Neuron (in vitro differentiated cells): Measurements from ENCODE around the gene MSL2.
"Not testable (repeated sequence)": the region's sequence is repeated elsewhere in the genome, so short reads cannot be mapped to it uniquely, and the experiment has no call there.

Experiments
- H2AFZ ChIP-seq: one replicate; pipeline ENCODE4 v1.6.1; 2013; ENCODE audit warnings: low read depth, mild to moderate bottlenecking, inconsistent platforms, low read length, moderate library complexity
- H3K27me3 ChIP-seq: one replicate; pipeline ENCODE4 v1.6.1; 2013; ENCODE audit warnings: low read length; ENCODE audit not compliant: insufficient read depth
- H3K36me3 ChIP-seq: one replicate; pipeline ENCODE4 v1.6.1; 2013; ENCODE audit warnings: low read length; ENCODE audit not compliant: insufficient read depth
- H3K4me1 ChIP-seq: one replicate; pipeline ENCODE4 v1.6.1; 2013; ENCODE audit warnings: low read length; ENCODE audit not compliant: insufficient read depth
- H3K4me3 ChIP-seq: 2 replicates; pipeline ENCODE4 v1.5.1; 2013; ENCODE audit warnings: mild to moderate bottlenecking, low read length, moderate library complexity
- H3K9me3 ChIP-seq: one replicate; pipeline ENCODE4 v1.6.1; 2013; ENCODE audit warnings: low read length

MSL2 gene

DNA sequence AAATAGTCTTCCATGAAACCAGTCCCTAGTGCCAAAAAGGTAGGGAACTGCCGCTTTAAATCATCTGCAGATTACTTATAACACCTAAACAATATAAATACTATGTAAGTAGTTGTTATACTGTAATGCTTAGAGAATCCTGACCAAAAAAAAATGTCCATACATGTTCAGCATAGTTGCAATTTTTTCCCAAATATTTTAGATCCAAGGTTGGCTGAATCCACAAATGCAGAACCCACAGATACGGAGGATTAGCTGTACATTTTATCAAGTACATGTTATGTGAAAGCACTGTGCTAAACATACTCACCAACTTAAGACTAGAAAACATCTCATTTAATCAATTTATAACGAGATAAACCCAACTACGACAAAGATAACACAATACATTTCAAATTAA, 9.3 kb downstream of the MSL2 start:
- peaks cover 3% of the 10 kb centered on the region for H3K4me1 ChIP-seq
- no peaks in the 10 kb centered on the region for H3K27me3 ChIP-seq
- H3K4me3 ChIP-seq = no peak overlapping the region
- H2AFZ ChIP-seq = no peak overlapping the region
- H3K36me3 ChIP-seq = no peaks in the 10 kb centered on the region
- no peaks in the 10 kb centered on the region for H3K9me3 ChIP-seq

- H3K4me1 ChIP-seq = no peaks in the 10 kb centered on the region
- H3K36me3 ChIP-seq = no peaks in the 10 kb centered on the region
- H3K9me3 ChIP-seq = no peaks in the 10 kb centered on the region
- H3K4me3 ChIP-seq = no peak overlapping the region
- H3K27me3 ChIP-seq = no peaks in the 10 kb centered on the region
- H2AFZ ChIP-seq = no peak overlapping the region
Observed at GRCh38 chr3:136186344-136186743, 9.8 kb downstream of the MSL2 start.

- H3K36me3 ChIP-seq = no peaks in the 10 kb centered on the region
- H2AFZ ChIP-seq = no peak overlapping the region
- no peak overlapping the region for H3K4me3 ChIP-seq
- no peaks in the 10 kb centered on the region for H3K4me1 ChIP-seq
- H3K27me3 ChIP-seq = no peaks in the 10 kb centered on the region
- no peaks in the 10 kb centered on the region for H3K9me3 ChIP-seq
Observed at GRCh38 chr3:136184703-136185102, 11.4 kb downstream of the MSL2 start.

DNA sequence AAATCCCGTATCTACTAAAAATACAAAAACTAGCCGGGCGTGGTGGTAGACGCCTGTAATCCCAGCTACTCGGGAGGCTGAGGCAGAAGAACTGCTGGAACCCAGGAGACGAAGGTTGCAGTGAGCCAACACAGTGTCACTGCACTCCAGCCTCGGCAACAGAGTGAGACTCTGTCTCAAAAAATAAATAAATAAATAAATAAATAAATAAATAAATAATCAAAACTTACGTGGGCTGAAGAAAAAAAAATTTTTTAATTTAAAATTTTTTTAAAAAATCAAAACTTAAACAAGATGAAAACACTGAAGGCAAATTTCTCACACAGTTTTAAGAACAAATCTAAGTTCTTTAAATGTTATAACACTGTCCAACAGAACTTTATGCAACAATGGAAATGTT, 14.4 kb downstream of the MSL2 start:
- H3K4me3 ChIP-seq = no peak overlapping the region
- no peaks in the 10 kb centered on the region for H3K27me3 ChIP-seq
- H3K36me3 ChIP-seq = no peaks in the 10 kb centered on the region
- H2AFZ ChIP-seq = no peak overlapping the region
- H3K9me3 ChIP-seq = no peaks in the 10 kb centered on the region
- no peaks in the 10 kb centered on the region for H3K4me1 ChIP-seq

- Histone ChIP-seq H3K27me3 (no peaks in the 10 kb centered on the region), H3K9me3 (no peaks in the 10 kb centered on the region), H3K4me1 (no peaks in the 10 kb centered on the region), H2AFZ (no peak overlapping the region), H3K36me3 (no peaks in the 10 kb centered on the region), H3K4me3 (no peak overlapping the region)
Observed at GRCh38 chr3:136177876-136178275, 18.3 kb downstream of the MSL2 start.

DNA sequence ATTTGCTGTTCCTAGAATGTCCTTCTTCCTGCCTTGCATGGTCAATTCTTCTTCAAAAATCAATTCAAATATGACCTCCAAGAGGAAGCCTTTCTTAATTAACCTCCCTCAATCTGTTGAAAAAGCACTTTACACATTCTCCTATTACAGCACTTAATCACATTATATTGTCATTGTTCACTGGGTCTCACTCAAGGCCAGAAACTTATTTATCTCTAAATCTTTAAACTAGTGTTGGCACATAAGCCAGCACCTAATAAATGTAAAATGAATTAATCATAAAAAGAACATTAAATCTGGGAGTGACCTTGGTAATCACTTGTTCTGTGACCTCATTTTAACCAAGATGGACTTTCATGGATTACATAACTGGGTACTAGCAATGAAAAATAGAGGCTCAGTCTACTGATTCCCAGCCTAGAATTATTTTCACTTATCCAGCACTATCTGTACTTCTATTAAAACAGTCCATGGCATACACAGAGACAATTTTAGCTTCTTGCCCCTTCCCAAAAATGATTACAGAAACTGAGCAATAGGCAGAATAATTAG, 22.1 kb downstream of the MSL2 start:
- no peaks in the 10 kb centered on the region for H3K36me3 ChIP-seq
- H3K4me1 ChIP-seq = no peaks in the 10 kb centered on the region
- no peak overlapping the region for H3K4me3 ChIP-seq
- no peaks in the 10 kb centered on the region for H3K9me3 ChIP-seq
- H2AFZ ChIP-seq = no peak overlapping the region
- H3K27me3 ChIP-seq = no peaks in the 10 kb centered on the region

DNA sequence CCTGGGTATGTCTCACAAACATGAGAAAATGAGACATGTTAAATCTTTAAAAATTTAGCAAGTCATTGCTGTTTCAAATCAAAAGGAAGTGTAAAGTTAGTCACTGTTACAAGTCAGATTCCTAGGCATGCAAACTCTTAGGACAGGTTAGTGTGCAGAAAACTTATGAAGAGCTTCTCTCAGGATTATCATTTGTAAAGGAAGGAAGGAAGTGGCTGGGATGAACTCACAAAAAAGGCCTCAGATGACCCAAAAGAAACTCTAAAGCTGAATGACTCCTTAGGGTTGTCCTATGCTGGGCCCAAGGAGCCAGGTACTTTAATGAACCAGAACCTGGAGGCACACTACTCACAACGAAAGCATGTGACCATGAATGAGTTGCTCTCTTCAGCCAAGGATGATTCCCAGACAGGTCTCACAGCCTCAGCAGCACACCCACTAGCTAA, 25.0 kb downstream of the MSL2 start:
- Histone ChIP-seq H3K36me3 (no peaks in the 10 kb centered on the region), H2AFZ (no peak overlapping the region), H3K9me3 (no peaks in the 10 kb centered on the region), H3K4me3 (no peak overlapping the region), H3K27me3 (no peaks in the 10 kb centered on the region), H3K4me1 (no peaks in the 10 kb centered on the region)

GRCh38 chr3:136168236-136168635, 27.9 kb downstream of the MSL2 start:
- not testable (repeated sequence) for H3K4me1 ChIP-seq, H3K27me3 ChIP-seq, H3K36me3 ChIP-seq, H3K9me3 ChIP-seq, H3K4me3 ChIP-seq, H2AFZ ChIP-seq

- Histone ChIP-seq H2AFZ (no peak overlapping the region), H3K4me1 (peaks cover 5% of the 10 kb centered on the region), H3K9me3 (no peaks in the 10 kb centered on the region), H3K4me3 (no peak overlapping the region), H3K27me3 (no peaks in the 10 kb centered on the region), H3K36me3 (no peaks in the 10 kb centered on the region)
Observed at GRCh38 chr3:136166507-136166906, 29.6 kb downstream of the MSL2 start.

DNA sequence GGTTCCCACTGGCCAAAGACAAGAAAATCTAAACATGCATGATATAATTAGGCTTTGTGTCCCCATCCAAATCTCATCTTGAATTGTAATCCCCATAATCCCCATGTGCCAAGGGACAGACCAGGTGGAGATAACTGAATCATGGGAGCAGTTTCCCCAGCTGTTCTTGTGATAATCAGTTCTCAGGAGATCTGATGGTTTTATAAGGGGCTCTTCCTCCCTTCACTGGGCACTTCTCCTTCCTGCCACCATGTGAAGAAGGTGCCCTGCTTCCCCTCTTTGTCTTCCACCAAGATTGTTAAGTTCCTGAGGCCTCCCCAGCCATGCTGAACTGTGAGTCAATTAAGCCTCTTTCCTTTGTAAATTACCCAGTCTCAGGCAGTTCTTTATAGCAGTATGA, 32.5 kb downstream of the MSL2 start:
- H3K36me3 ChIP-seq, H2AFZ ChIP-seq, H3K27me3 ChIP-seq, H3K4me3 ChIP-seq, H3K4me1 ChIP-seq, H3K9me3 ChIP-seq: not testable (repeated sequence)

GRCh38 chr3:136162322-136162721, 33.8 kb downstream of the MSL2 start:
- Histone ChIP-seq H2AFZ (no peak overlapping the region), H3K27me3 (no peaks in the 10 kb centered on the region), H3K9me3 (no peaks in the 10 kb centered on the region), H3K4me3 (no peak overlapping the region), H3K4me1 (peaks cover 5% of the 10 kb centered on the region), H3K36me3 (no peaks in the 10 kb centered on the region)

GRCh38 chr3:136161516-136161915, 34.6 kb downstream of the MSL2 start:
- no peaks in the 10 kb centered on the region for H3K27me3 ChIP-seq

GRCh38 chr3:136152963-136153362, 43.2 kb downstream of the MSL2 start:
- H3K4me3 ChIP-seq = no peak overlapping the region
- no peak overlapping the region for H2AFZ ChIP-seq
- peaks cover 3% of the 10 kb centered on the region for H3K9me3 ChIP-seq
- H3K27me3 ChIP-seq = no peaks in the 10 kb centered on the region
- no peaks in the 10 kb centered on the region for H3K4me1 ChIP-seq
- H3K36me3 ChIP-seq = peaks cover 24% of the 10 kb centered on the region

More at GRCh38 chr3:136161516-136161915, 34.6 kb downstream of the MSL2 start:
- H3K9me3 ChIP-seq = no peaks in the 10 kb centered on the region
- peaks cover 5% of the 10 kb centered on the region for H3K4me1 ChIP-seq
- no peak overlapping the region for H3K4me3 ChIP-seq
- H3K36me3 ChIP-seq = no peaks in the 10 kb centered on the region
- no peak overlapping the region for H2AFZ ChIP-seq

DNA sequence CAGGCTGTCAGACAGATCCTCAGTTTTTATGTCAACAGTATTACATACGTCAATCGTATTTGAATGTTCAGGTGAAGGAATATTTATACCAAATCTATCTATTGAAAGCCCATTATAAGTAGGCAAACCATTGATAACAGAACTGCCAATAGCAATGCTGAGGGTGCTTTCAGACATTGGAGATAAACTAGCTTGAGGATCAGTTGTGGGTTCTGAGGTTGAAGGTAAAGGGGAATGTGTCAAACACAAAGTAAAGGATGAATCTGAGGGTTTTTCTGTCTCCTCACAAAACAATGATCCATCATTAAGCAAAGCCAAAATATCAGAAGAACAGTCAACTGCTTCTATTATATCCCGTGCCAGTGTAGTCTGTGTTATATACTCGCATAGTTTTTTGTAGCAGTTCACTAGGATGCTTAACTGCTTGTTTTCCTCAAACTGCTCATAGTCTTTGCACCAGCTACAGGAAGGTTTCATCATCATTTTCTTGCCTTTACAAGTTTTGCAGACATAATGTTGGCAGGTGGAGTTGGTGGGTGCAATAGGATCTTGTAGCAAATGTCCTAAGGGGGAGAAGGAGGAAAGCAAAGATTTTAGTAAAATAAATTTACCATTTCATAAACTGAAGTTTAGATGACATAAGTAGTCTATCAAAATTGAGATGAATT, 43.8 kb downstream of the MSL2 start:
- Histone ChIP-seq H3K36me3 (peaks cover 28% of the 10 kb centered on the region), H3K4me3 (no peak overlapping the region), H3K9me3 (peaks cover 3% of the 10 kb centered on the region), H2AFZ (no peak overlapping the region), H3K27me3 (no peaks in the 10 kb centered on the region), H3K4me1 (peaks cover 4% of the 10 kb centered on the region)
